GM12878 (cell line): ENCODE results near the gene AIFM1. TPM values are rescaled to one million over a fixed set of nuclear protein-coding genes. Genes with fewer than 3 reads are reported as not detected.

Experiments used
- BCL11A ChIP-seq: IDR thresholded peaks from 2 replicates; pipeline ENCODE4 v1.6.1; 2011; ENCODE audit warnings: low read depth, low read length
- BHLHE40 ChIP-seq, 2 experiments: fragments of 450-650 bp in 1 of 2; IDR thresholded peaks; 2 replicates each; pipeline ENCODE4 v1.6.1; 2011 to 2017; ENCODE audit warnings: low read depth in 2 of 2, borderline replicate concordance in 1 of 2, improper control_type of control experiment in 1 of 2, low read length in 1 of 2, mild to moderate bottlenecking in 1 of 2
- BRCA1 ChIP-seq: IDR thresholded peaks from 2 replicates; pipeline ENCODE4 v1.6.1; 2011; ENCODE audit warnings: low read depth, low read length, improper control_type of control experiment
- CBFB ChIP-seq: IDR thresholded peaks from 2 replicates; pipeline ENCODE4 v1.6.1; 2016; ENCODE audit warnings: antibody characterized with exemption, low read depth
- DPF2 ChIP-seq: fragments of 450-650 bp; IDR thresholded peaks from 2 replicates; pipeline ENCODE4 v1.6.1; 2017; ENCODE audit warnings: mild to moderate bottlenecking
- POLR2A ChIP-seq: IDR thresholded peaks from 2 replicates; pipeline ENCODE4 v1.6.1; 2011; ENCODE audit warnings: low read depth, mild to moderate bottlenecking, low read length
- SREBF1 ChIP-seq: IDR thresholded peaks from 2 replicates; pipeline ENCODE4 v1.6.1; 2012; ENCODE audit warnings: mild to moderate bottlenecking, low read length
- STAT3 ChIP-seq: IDR thresholded peaks from 2 replicates; pipeline ENCODE4 v1.6.1; 2011; ENCODE audit warnings: low read depth, low read length, improper control_type of control experiment
- SUZ12 ChIP-seq: fragments of 200-600 bp; sonication (generic); IDR thresholded peaks from one replicate; pipeline ENCODE4 v1.6.1; 2018; ENCODE audit warnings: antibody characterized with exemption, mild to moderate bottlenecking; ENCODE audit not compliant: unreplicated experiment
- ZNF207 ChIP-seq: fragments of 450-650 bp; IDR thresholded peaks from 2 replicates; pipeline ENCODE4 v1.6.1; 2014; ENCODE audit warnings: antibody characterized with exemption, mild to moderate bottlenecking, borderline replicate concordance
- ZNF592 ChIP-seq: fragments of 450-650 bp; IDR thresholded peaks from 2 replicates; pipeline ENCODE4 v1.6.1; 2017; ENCODE audit warnings: mild to moderate bottlenecking, moderate library complexity
- ZNF687 ChIP-seq: fragments of 450-650 bp; IDR thresholded peaks from 2 replicates; pipeline ENCODE4 v1.6.1; 2017; ENCODE audit warnings: mild to moderate bottlenecking, moderate library complexity
- polyA plus RNA-seq, 11 experiments: library from polyadenylated mRNA; depleted of rRNA in 4 of 11; unstranded in 6 of 11; stranded (reverse) in 5 of 11; fragments of >200 nt; fragmentation: Nextera tagmentation in 4 of 11; fragmentation: Illumina TruSeq in 1 of 11; extraction: Ambion mirVana in 4 of 11; extraction: Trizol in 1 of 11; gene quantifications; 1 replicate in 1 of 11; 2 replicates in 10 of 11; pipeline versions ENCODE4 v1.2.1 to v1.2.3, GENCODE V29; 2011 to 2016; ENCODE audit warnings: inconsistent platforms in 2 of 11, missing spikeins in 2 of 11, low read depth in 1 of 11
- total RNA-seq, 4 experiments: library from RNA; depleted of rRNA in 3 of 4; stranded (reverse); fragments of >200 nt in 3 of 4; fragmentation: Illumina TruSeq in 1 of 4; extraction: Trizol in 1 of 4; gene quantifications; 2 replicates each; pipeline versions ENCODE4 v1.2.1 to v1.2.3, GENCODE V29; 2013 to 2021
- TF ChIP-seq, protein P1 (sequence below): IDR thresholded peaks from 2 replicates; pipeline ENCODE4 v1.6.1; 2011; ENCODE audit warnings: borderline replicate concordance, low read depth, mild to moderate bottlenecking, moderate library complexity, mixed read lengths, low read length; ENCODE audit not compliant: insufficient read depth; ENCODE audit errors: extremely low read length
- TF ChIP-seq, protein P2 (sequence below): fragments of 450-650 bp; IDR thresholded peaks from 2 replicates; pipeline ENCODE4 v1.6.1; 2014; ENCODE audit warnings: mild to moderate bottlenecking
- TF ChIP-seq, protein P3 (sequence below): fragments of 150-350 bp; IDR thresholded peaks from 2 replicates; pipeline ENCODE4 v1.6.1; 2016; ENCODE audit warnings: low read depth, low read length

Gene AIFM1
- total and polyA plus RNA-seq, 10 of the 15 experiments (the other 5 are each of a cell fraction or from before 2014, with no cell fraction given): 44.2 to 121 (median 80.0) TPM

DNA sequence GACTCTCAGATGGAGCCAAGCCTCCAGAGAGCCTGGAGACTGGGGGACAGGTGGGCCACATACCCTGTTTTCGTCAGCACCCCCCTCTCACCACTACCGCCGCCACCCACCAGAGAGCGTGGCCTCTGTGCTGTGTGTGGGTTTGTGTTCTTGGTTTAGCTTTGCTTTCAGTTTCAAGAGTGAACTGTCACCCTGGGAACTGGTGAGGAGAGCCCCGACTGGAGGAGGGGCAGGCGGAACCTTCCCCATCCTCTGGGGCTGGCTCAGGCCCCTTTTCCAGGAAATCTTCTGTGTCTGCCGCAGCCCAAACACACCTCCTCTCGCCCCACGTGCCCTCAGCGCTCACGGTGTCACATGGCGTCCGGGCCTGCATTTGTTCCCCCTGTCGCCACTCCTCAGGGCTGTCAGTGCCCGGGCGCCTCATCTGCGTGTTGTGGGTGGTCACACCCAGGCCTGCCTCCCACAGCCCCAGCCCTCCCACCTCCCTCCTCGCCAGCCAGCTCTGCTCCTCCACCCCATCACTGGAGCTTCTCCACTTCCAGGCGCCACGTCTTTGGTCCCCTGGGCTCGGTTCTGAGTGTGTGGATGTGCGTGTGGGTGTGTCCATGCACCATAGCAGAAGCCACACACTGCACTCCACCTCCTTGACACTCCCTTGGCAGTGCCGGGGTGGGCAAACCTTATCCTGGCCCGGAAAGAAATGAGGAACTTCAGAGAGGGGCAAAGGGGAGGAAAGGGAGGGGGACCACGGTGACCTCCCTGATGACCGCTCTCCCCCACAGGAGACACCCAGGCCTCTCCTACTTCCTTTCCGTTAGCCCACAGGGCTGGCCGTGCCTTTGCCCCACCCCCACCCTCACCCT lies 83.2 kb downstream of the AIFM1 start (continued):
- TF ChIP-seq, protein P1, sequence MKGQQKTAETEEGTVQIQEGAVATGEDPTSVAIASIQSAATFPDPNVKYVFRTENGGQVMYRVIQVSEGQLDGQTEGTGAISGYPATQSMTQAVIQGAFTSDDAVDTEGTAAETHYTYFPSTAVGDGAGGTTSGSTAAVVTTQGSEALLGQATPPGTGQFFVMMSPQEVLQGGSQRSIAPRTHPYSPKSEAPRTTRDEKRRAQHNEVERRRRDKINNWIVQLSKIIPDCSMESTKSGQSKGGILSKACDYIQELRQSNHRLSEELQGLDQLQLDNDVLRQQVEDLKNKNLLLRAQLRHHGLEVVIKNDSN: peak; percentile 75
- TF ChIP-seq ZNF592: no peak
- TF ChIP-seq BRCA1: no peak
- TF ChIP-seq CBFB: no peak
- peak; percentile 24; the same call in 1 of the 2 replicates for TF ChIP-seq POLR2A
- TF ChIP-seq ZNF207: no peak
- TF ChIP-seq BHLHE40 (IDR thresholded peaks at IDR 0.05; ENCODE audit: borderline replicate concordance in 1 of 2, low read depth in 2 of 2, low read length in 1 of 2): no peak; a peak in 1 of 4 replicates
- TF ChIP-seq, protein P2, sequence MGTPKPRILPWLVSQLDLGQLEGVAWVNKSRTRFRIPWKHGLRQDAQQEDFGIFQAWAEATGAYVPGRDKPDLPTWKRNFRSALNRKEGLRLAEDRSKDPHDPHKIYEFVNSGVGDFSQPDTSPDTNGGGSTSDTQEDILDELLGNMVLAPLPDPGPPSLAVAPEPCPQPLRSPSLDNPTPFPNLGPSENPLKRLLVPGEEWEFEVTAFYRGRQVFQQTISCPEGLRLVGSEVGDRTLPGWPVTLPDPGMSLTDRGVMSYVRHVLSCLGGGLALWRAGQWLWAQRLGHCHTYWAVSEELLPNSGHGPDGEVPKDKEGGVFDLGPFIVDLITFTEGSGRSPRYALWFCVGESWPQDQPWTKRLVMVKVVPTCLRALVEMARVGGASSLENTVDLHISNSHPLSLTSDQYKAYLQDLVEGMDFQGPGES: no peak
- TF ChIP-seq DPF2: peak; percentile 72; the same call in 1 of the 2 replicates
- no peak for TF ChIP-seq STAT3
- no peak for TF ChIP-seq BCL11A
- TF ChIP-seq SREBF1: no peak
- no peak for TF ChIP-seq ZNF687
- no peak for TF ChIP-seq SUZ12
- TF ChIP-seq, protein P3, sequence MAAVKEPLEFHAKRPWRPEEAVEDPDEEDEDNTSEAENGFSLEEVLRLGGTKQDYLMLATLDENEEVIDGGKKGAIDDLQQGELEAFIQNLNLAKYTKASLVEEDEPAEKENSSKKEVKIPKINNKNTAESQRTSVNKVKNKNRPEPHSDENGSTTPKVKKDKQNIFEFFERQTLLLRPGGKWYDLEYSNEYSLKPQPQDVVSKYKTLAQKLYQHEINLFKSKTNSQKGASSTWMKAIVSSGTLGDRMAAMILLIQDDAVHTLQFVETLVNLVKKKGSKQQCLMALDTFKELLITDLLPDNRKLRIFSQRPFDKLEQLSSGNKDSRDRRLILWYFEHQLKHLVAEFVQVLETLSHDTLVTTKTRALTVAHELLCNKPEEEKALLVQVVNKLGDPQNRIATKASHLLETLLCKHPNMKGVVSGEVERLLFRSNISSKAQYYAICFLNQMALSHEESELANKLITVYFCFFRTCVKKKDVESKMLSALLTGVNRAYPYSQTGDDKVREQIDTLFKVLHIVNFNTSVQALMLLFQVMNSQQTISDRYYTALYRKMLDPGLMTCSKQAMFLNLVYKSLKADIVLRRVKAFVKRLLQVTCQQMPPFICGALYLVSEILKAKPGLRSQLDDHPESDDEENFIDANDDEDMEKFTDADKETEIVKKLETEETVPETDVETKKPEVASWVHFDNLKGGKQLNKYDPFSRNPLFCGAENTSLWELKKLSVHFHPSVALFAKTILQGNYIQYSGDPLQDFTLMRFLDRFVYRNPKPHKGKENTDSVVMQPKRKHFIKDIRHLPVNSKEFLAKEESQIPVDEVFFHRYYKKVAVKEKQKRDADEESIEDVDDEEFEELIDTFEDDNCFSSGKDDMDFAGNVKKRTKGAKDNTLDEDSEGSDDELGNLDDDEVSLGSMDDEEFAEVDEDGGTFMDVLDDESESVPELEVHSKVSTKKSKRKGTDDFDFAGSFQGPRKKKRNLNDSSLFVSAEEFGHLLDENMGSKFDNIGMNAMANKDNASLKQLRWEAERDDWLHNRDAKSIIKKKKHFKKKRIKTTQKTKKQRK: no peak
